SU-DHL-6 (cell line): ENCODE measurements around the gene CCRL2.

ENCODE experiments used
- CTCF ChIP-seq: fragments of 200-600 bp; sonication (generic); IDR thresholded peaks from one replicate; pipeline ENCODE4 v1.5.1; 2017; ENCODE audit warnings: antibody characterized with exemption, mild to moderate bottlenecking, low read length, moderate library complexity; ENCODE audit not compliant: insufficient read depth, poor library complexity, severe bottlenecking
- EZH2phosphoT487 ChIP-seq: fragments of 200-600 bp; sonication (generic), shearing (Covaris generic); conservative IDR thresholded peaks from 2 replicates; pipeline ENCODE4 v1.6.1; 2018; ENCODE audit warnings: mild to moderate bottlenecking, antibody characterized with exemption, low read length, moderate library complexity, mixed read lengths

DNA sequence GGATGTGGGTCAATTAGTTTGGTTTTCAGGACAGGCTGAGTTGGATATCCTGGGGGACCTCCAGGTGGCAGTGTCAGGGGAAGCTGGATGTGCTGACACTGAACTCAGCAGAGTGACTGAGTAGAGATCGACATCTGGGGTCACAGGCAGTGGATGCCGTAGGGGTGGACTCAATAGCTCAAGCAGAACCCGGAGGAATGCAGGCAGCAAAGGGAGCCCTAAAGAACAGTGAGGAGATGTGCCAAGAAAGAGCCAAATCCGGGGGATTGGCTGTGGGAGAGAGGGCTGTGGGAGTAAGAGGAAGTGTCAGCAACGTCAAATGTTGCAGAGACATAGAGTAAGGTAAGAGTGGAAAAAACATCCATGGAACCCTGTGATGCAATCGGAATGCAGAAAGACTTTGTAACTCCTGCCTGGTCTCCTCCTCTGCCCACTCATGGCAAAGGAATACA, 11.8 kb upstream of the CCRL2 start:
- TF ChIP-seq CTCF (no peak), EZH2phosphoT487 (no peak)
